ENCODE data around the gene GNAZ. TPM values are rescaled to one million over a fixed set of nuclear protein-coding genes. Genes with fewer than 3 reads are reported as not detected.

Gene GNAZ
- total RNA-seq, 1 donor from 2014 or later: 13.7 TPM

DNA sequence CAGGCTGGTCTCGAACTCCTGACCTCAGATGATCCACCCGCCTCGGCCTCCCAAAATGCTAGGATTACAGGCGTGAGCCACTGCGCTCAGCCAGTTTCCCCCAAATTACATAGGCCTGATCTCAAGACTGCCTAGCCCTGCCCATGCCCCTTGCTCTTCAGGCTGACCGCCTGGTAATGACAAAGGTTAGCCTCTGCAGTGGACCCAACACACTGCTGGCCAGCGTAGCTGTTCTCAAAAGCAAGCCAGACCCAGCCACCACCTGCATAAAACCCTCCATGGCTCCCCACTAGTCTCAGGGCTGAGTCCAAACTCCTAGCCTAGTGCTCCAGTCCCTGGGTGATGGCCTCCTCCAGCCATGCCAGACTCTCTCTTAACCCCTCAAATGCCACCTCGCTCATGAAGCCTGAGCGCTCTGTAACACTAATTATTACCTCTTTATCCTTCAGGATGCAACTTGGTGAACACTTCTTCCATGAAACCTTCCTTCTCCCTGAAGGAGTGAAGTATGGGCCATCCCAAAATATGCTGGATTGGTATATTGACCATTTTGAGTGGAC, 72.3 kb downstream of the GNAZ start:
- Histone ChIP-seq H3K27ac (no peak overlapping the region), H3K4me1 (peaks cover 0 to 23% of the 10 kb centered on the region in 2 donors), H3K27me3 (no peaks in the 10 kb centered on the region), H3K9me3 (no peaks in the 10 kb centered on the region), H3K4me3 (peak overlapping the region; percentile 32 to 34), H3K36me3 (no peaks in the 10 kb centered on the region)
- intact Hi-C loops (cut with DNase I): no loop called here
- TF ChIP-seq, protein P1, sequence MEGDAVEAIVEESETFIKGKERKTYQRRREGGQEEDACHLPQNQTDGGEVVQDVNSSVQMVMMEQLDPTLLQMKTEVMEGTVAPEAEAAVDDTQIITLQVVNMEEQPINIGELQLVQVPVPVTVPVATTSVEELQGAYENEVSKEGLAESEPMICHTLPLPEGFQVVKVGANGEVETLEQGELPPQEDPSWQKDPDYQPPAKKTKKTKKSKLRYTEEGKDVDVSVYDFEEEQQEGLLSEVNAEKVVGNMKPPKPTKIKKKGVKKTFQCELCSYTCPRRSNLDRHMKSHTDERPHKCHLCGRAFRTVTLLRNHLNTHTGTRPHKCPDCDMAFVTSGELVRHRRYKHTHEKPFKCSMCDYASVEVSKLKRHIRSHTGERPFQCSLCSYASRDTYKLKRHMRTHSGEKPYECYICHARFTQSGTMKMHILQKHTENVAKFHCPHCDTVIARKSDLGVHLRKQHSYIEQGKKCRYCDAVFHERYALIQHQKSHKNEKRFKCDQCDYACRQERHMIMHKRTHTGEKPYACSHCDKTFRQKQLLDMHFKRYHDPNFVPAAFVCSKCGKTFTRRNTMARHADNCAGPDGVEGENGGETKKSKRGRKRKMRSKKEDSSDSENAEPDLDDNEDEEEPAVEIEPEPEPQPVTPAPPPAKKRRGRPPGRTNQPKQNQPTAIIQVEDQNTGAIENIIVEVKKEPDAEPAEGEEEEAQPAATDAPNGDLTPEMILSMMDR (IDR thresholded peaks at IDR 0.05): no peak
- no peak for DNase-seq (ENCODE audit: low spot score in 2 of 2)

DNA sequence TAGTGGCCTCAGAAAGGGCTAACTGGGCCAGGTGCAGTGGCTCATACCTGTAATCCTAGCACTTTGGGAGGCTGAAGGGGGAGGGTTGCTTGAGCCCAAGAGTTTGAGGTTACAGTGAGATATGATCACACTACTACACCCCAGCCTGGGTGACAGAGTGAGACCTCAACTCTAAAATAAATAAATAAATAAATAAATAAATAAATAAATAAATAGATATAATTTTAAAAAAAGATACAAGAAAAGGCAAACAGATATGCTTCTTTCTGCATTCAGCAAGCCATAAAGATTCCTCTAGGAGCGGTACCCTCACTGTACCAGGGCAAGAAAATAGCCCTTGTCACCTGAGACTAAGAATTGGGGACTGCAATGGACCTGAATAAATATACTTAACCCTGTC, 72.8 kb downstream of the GNAZ start:
- Histone ChIP-seq H3K27ac (no peak overlapping the region), H3K27me3 (no peaks in the 10 kb centered on the region), H3K9me3 (no peaks in the 10 kb centered on the region), H3K4me1 (peaks cover 0 to 23% of the 10 kb centered on the region in 2 donors), H3K4me3 (no peak overlapping the region), H3K36me3 (no peaks in the 10 kb centered on the region)
- DNase-seq (ENCODE audit: low spot score in 2 of 2): no peak
- TF ChIP-seq, protein P1 (IDR thresholded peaks at IDR 0.05): no peak
- intact Hi-C loops (cut with DNase I): no loop called here

DNA sequence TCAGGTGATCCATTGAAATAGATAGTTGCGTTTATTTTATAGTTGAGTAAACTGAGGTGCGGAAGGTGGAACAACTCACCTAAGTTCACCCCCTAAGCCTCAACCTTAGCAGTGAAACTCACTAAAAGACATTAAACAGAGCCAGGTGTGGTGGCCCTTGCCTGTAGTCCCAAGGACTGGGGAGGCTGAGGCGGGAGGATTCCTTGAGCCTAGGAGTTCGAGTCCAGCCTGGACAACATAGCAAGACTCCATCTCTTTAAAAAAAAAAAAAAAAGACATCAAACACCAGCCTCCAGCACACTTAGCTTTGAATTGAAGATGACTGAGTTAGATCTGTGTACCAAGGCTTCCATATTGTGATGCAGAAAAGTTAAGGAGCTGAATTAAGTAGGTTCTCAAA, 74.1 kb downstream of the GNAZ start:
- Histone ChIP-seq H3K9me3 (no peaks in the 10 kb centered on the region), H3K4me3 (peak overlapping the region in 1 of 2 donors; percentile 57), H3K27me3 (no peaks in the 10 kb centered on the region), H3K4me1 (peaks cover 0 to 23% of the 10 kb centered on the region in 2 donors), H3K36me3 (peaks cover 0 to under 1% of the 10 kb centered on the region in 2 donors), H3K27ac (no peak overlapping the region)
- intact Hi-C loops (cut with DNase I): loop anchor here (2.0 kb wide), 2 partner anchors 74 to 378 kb away; partner anchors contain the start of gene GNAZ
- TF ChIP-seq, protein P1 (IDR thresholded peaks at IDR 0.05): no peak
- no peak for DNase-seq (ENCODE audit: low spot score in 2 of 2)

DNA sequence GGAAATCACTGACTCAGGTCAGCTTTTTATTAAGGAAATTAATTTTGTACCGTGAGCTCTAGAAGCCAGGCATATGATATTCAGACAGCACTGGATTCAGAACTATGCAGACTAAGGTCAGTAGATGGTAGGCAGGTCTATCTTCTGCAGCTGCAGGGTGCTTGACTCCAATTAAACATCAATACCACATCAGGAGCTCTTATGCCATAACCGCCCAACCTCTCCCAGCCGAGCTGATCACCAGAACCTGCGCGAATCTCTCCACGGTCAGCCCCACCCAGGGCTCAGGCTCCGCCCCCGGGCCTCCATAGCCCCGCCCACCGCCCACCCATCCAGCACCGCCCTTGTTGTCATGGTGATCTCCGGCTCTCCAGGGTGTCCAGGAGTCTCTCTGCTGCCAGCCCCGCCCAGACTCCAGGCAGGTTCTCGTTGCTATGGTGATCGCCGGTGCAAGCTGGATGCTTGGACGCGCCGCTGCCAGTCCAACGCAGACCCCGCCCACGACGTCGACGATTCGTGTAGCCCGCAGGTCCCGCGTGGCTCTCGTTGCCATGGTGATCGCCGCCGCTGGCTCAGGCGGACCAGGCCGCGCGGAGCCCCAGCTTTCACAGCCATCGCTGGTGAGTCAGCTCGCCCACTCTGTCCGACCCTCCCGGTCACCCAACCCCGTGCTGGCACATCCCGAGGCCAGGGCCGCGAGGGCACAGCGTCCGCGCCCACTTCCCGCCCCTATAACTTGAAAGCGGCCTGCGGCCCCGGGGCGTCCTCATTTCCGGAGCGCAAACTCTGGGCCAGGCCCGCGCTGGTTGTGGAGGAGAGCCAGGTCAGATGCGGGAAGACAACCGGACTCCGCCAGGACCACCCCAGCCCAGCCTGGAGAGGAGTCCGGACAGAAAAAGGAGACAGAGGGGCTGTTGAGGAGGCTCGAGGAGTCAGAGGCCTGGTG, 74.9 kb downstream of the GNAZ start, which contains the start of gene RAB36:
RAB36 (plus strand) TSS at position 546 of the 946 bp plus-strand sequence. CDS start 1,140 bp downstream, outside the sequence.
- no peaks in the 10 kb centered on the region for H3K27me3 ChIP-seq
- intact Hi-C loops (cut with DNase I): loop anchor here (2.0 kb wide), 2 partner anchors 74 to 378 kb away; partner anchors contain the start of gene GNAZ
- no peaks in the 10 kb centered on the region for H3K9me3 ChIP-seq
- peak within 1 kb of the TSS; percentile 54 to 57 for H3K4me3 ChIP-seq
- H3K36me3 ChIP-seq: peaks cover 0 to 3% of the 10 kb centered on the region in 2 donors
- DNase-seq (ENCODE audit: low spot score in 2 of 2): peak; percentile 96 to 99
- H3K4me1 ChIP-seq: peaks cover 0 to 23% of the 10 kb centered on the region in 2 donors
- TF ChIP-seq, protein P1 (IDR thresholded peaks at IDR 0.05): no peak
- peak within 1 kb of the TSS; percentile 70 to 88 for H3K27ac ChIP-seq

DNA sequence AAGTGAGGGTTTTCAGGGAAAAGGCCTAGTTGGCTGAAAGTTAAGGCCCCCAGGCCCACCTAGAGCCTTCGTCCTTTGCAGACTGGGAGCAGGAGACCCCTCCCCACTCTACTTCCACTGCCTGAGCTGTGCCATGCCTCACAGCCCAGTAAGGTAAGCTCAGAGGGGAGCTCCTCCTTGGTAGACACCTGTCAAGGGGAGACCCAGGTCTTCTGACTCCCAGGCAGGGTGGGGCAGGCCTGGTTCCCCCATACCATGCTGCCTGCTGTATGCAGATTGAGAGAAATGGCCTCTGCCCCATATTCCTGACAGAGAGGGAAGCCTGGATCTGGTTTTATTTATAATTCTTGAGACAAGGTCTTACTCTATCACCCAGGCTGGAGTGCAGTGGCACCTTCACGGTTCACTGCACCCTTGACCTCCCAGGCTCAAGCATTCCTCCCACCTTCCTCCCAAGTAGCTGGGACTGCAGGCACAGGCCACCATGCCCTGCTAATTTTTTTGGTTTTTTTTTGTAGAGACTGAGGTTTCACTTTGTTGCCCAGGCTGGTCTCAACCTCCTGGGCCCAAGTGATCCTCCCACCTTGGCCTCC, 75.7 kb downstream of the GNAZ start:
- peaks cover 0 to 23% of the 10 kb centered on the region in 2 donors for H3K4me1 ChIP-seq
- H3K9me3 ChIP-seq: no peaks in the 10 kb centered on the region
- peak overlapping the region; percentile 54 to 57 for H3K4me3 ChIP-seq
- peaks cover 0 to 7% of the 10 kb centered on the region in 2 donors for H3K36me3 ChIP-seq
- peak overlapping the region; percentile 70 to 88 for H3K27ac ChIP-seq
- no peak for DNase-seq (ENCODE audit: low spot score in 2 of 2)
- TF ChIP-seq, protein P1 (IDR thresholded peaks at IDR 0.05): no peak
- H3K27me3 ChIP-seq: no peaks in the 10 kb centered on the region
- intact Hi-C loops (cut with DNase I): loop anchor here (2.0 kb wide), 2 partner anchors 75 to 377 kb away; partner anchors contain the start of gene GNAZ

Data from ascending aorta (tissue), 2 donors.